Measurements from ENCODE around the gene IMPACT.

Gene IMPACT

DNA sequence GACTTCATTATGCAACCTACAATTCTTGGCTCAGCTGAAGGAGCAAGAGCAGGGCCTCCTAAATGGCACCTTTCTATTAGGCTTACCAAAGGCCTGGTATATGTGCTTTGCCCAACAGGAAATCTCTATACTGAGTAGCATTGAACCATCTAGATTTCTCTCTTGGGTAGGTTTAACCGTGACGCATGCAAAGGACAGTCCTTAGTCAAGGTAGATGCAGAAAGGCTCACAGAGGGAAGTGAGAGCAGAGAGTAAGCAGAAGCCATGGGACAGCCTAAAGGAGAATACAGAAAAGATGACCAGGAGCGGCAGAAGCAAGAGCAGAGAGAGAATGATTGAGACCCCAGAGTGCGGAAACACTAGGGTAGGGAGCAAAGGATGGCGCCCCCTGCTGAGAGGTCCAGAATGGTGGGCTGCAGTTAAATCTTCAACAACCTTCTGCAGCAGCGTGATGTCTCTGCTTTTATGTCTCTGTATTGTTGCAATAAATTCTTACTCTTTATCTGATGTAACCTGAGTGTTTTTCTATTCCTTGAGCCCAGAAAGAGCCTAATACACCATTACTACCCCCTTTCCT lies 24.2 kb upstream of the IMPACT start:
- H3K4me3 ChIP-seq (ENCODE audit: low read depth, low read length), result no peak overlapping the region
- TF ChIP-seq, protein P1, sequence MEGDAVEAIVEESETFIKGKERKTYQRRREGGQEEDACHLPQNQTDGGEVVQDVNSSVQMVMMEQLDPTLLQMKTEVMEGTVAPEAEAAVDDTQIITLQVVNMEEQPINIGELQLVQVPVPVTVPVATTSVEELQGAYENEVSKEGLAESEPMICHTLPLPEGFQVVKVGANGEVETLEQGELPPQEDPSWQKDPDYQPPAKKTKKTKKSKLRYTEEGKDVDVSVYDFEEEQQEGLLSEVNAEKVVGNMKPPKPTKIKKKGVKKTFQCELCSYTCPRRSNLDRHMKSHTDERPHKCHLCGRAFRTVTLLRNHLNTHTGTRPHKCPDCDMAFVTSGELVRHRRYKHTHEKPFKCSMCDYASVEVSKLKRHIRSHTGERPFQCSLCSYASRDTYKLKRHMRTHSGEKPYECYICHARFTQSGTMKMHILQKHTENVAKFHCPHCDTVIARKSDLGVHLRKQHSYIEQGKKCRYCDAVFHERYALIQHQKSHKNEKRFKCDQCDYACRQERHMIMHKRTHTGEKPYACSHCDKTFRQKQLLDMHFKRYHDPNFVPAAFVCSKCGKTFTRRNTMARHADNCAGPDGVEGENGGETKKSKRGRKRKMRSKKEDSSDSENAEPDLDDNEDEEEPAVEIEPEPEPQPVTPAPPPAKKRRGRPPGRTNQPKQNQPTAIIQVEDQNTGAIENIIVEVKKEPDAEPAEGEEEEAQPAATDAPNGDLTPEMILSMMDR (conservative IDR thresholded peaks at IDR 0.05; ENCODE audit: low read depth, low read length), result peak; percentile 31
- DNase-seq (ENCODE audit: low read depth), result no peak

DNA sequence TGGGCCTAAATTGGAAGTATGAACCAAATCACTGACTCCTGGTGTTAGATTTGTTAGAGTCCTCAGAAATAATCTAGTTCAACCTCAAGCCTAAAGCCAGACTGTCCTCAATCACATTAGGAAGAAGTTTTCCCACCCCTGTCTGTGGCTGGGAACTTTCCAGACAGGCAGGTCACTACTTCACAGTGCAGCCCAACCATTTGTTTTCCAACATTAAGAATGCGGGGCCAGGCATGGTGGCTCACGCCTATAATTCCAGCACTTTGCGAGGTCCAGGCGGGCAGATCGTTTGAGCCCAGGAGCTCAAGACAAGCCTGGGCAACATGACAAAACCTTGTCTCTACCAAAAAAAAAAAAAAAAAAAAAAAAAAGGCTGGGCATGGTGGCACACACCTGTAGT lies 23.4 kb upstream of the IMPACT start:
- DNase-seq (ENCODE audit: low read depth), result no peak
- TF ChIP-seq, protein P1 (conservative IDR thresholded peaks at IDR 0.05; ENCODE audit: low read depth, low read length), result no peak

DNA sequence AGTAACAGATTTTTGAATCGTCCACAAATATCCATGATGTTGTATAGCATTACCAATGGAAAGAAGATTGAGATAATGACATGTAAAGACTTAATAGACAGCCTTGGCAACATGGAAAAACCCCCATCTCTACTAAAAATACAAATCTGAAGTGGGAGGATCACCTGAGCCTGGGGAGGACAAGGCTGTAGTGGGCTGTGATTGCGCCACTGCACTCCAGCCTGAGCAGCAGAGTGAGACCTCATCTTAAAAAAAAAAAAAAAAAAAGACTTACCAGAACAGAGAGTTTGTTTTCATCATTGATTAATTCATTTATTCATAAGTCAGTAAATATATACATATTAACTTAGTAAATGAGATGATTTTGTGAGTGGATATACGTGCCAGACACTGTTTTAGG lies 21.9 kb upstream of the IMPACT start:
- TF ChIP-seq, protein P1 (conservative IDR thresholded peaks at IDR 0.05; ENCODE audit: low read depth, low read length), result no peak
- no peak overlapping the region for H3K4me3 ChIP-seq (ENCODE audit: low read depth, low read length)
- DNase-seq (ENCODE audit: low read depth), result no peak

More for the DNA sequence above, 23.4 kb upstream of the IMPACT start:
- H3K4me3 ChIP-seq (ENCODE audit: low read depth, low read length), result no peak overlapping the region

DNA sequence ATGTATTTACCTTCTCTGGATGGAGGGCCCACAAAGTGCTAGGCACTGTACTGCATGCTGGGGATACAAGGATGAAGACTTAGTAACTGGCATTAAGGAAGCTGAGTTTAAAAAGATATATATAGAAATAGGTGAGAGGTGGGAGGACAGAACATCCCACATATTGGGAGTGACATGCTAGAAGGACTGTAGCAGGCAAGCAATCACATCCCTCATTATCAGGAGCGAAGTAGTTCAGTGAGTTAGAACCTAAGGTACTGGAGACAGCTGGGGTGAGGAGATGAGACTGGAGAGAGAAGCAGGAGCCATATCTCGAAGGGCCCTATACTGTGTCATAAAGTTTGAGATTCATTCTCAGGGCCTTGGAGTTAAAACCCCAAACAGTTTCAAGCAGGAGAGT lies 18.0 kb upstream of the IMPACT start:
- TF ChIP-seq, protein P1 (conservative IDR thresholded peaks at IDR 0.05; ENCODE audit: low read depth, low read length), result no peak
- DNase-seq (ENCODE audit: low read depth), result no peak
- H3K4me3 ChIP-seq (ENCODE audit: low read depth, low read length), result no peak overlapping the region

DNA sequence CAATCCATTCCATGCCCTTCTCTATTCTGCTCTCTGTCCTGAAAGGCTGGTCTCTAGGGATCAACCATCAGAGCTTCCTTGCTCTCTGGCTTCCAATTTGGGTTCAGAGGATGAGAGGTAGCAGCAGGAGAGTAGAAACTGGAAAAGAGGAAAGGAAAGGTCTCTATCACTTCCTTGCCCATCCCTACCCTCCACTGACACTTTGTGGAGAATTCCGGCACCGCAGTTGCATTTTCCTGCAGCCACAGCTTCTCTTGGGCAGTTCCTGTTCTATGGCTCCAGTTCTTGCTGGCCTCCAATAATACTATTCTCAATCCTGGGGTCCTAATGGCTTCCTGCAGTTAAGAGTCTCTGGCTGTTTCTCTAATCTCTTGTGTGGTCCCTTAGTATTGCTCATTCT lies 13.3 kb upstream of the IMPACT start:
- TF ChIP-seq, protein P1 (conservative IDR thresholded peaks at IDR 0.05; ENCODE audit: low read depth, low read length), result peak; percentile 41
- DNase-seq (ENCODE audit: low read depth), result no peak
- no peak overlapping the region for H3K4me3 ChIP-seq (ENCODE audit: low read depth, low read length)

DNA sequence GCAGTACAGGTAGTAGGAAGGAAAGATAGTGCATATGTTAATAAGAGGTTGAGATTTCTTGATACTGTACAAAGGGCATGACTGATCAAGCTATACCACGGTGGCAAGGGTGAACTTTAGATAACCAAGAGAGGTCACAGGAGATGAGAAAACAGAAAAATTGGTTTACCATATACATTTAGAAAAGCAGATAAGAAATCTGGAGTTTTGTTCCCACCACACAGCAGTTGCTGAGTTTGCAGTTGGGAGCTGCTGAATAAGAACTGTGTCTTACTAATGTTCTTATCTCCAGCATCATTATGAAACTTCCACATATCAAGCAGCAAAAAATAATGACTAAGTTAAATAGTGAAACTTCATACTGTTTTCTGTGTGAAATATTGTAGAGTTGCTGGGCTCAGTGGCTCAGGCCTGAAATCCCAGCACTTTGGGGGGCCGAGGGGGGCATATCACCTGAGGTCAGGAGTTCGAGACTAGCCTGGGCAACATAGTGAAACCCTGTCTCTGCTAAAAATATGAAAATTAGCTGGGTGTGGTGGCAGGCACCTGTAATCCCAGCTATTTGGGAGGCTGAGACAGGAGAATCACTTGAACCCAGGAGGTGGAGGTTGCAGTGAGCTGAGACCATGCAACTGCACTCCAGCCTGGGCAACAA lies 12.0 kb upstream of the IMPACT start:
- TF ChIP-seq, protein P1 (conservative IDR thresholded peaks at IDR 0.05; ENCODE audit: low read depth, low read length), result no peak

DNA sequence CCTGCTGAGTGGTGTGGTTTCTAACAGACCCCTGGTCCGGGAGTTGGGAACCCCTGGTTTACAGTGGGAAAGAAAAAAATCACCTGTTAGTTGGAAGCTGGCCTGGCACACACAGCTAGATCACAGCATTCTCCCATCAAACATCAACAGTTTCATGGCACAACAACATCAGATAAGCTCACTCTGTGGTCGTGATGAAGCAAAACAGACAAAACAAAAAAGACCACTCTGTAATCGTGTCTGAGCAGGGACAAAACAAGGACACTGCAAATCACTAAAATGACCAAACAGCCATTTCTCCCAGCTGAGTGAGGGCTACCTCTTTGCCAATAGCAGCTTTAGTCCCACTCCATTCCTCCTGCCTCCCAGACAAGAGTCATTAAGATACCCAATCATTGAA lies 9.0 kb upstream of the IMPACT start:
- H3K4me3 ChIP-seq (ENCODE audit: low read depth, low read length), result no peak overlapping the region
- no peak for DNase-seq (ENCODE audit: low read depth)
- TF ChIP-seq, protein P1 (conservative IDR thresholded peaks at IDR 0.05; ENCODE audit: low read depth, low read length), result no peak

More for the DNA sequence above, 12.0 kb upstream of the IMPACT start:
- DNase-seq (ENCODE audit: low read depth), result no peak
- no peak overlapping the region for H3K4me3 ChIP-seq (ENCODE audit: low read depth, low read length)
